ENCODE results near the gene C16orf54.
"Not testable (repeated sequence)": the region's sequence is repeated elsewhere in the genome, so short reads cannot be mapped to it uniquely, and the experiment has no call there.

Gene C16orf54, protein sequence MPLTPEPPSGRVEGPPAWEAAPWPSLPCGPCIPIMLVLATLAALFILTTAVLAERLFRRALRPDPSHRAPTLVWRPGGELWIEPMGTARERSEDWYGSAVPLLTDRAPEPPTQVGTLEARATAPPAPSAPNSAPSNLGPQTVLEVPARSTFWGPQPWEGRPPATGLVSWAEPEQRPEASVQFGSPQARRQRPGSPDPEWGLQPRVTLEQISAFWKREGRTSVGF

GRCh38 chr16:29745853-29746345 is at the start of gene C16orf54:
Gene C16orf54, minus strand, starts transcription at chr16:29745990. Its CDS starts 1,039 bp downstream, at chr16:29744951.
- DNase-seq (ENCODE audit: low spot score), result peak; percentile 41

DNA sequence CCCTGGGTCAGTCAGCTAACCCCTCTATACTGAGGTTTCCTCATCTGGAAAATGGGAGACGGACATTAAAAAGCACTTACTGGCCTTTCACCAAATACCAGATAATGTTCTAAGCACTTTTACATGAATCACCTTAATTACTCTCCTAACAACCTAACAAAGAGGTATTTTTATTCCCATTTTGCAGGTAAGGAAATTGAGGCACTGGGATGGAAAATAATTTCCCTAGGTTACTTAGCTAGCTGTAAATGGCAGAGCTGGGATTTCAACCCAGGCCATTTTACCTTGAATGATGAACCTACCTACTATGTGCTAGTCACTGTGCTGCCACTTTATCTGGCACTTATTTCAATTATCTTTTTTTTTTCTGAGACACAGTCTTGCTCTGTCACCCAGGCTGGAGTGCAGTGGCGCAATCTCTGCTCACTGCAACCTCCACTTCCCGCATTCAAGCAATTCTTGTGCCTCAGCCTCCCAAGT is 48.5 kb upstream of the C16orf54 start:
- no peak for DNase-seq (ENCODE audit: low spot score)

- not testable (repeated sequence) for DNase-seq (ENCODE audit: low spot score)
Observed at GRCh38 chr16:29793153-29793552, 47.4 kb upstream of the C16orf54 start.

DNA sequence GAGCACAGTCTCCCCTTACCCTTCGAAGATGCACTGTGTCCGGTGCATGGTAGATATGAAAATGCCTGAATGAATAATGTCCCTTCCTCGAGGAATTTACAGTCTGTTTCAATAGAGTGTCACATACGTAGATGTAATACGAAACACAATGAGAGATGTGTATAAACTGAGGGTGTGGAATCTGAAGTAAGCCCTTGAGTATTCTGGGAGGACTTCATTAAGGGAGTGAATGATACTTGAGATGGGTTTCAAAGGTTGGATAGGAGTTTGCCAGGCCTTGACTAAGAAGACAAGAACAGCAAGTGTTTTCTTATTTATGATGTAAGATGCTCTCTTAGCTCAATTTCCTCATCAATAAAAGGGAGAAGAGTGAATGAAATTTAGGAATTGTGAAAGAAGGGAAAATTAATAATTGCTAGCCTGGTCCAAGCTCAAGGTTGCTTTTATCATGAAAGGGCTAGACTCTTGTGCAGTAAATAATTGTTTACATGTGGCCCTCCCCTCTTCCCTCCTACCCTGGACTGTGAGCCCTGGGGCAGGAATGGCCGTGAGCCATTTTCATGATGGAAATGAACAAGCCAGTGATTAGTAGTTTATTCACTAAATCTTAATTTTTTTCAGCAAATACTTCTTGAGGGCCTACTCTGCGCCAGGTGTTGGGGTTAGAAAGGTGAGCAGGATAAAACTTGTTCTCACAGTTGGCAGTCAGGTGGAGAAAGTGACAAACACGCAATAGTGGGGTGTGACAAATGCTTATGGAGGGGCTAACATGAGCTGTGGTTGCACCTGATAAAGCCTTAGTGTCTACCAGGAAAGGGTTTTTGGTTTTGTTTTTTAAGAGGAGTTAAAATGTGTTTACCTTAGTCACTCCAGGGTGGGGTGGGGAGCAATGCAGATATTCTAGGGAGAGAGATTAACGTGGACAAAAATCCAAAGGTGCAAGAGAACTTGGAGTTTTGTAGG is 46.3 kb upstream of the C16orf54 start:
- no peak for DNase-seq (ENCODE audit: low spot score)

- no peak for DNase-seq (ENCODE audit: low spot score)
Observed at GRCh38 chr16:29790949-29791844, 45.4 kb upstream of the C16orf54 start.

DNA sequence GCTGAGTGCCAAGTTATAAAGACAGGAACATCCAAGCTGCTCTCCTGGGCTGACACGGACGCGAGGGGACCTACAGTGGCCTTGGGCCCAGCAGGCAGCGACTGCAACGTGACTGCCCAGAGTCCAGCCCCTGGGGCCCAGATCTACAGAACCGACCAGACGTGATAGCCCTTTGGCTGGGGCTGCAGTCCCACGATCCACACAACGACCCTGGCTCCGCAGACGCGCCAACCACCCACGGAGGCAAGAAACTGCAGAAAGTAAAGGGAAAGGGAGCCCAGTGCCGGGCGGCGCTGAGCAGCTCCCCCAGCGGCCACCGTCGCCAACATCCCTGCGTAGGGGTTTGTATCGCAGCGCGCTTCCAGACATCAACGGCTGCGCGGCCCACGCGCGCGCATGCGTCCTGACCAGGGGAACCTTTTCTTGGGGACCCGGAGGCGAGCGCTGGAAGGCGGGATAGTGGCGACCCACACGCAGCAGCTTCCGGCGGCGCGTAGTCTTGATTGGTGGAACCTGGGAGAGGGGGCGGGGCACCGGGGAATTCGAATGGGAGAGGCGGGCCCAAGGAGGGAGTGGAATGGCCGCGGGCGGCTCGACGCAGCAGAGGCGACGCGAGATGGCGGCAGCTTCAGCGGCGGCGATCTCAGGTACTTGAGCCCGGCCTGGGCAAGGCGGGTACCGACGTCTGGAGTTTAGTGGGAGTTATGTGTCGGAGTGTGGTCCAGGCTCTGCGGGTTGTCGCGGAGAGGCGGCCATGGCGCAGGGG is 44.6 kb upstream of the C16orf54 start, which contains the start of gene KIF22:
KIF22 (plus strand) TSS at position 569 of the 766 bp plus-strand sequence; CDS start at position 578, 9 bp downstream.
- DNase-seq (ENCODE audit: low spot score), result peak; percentile 98

DNA sequence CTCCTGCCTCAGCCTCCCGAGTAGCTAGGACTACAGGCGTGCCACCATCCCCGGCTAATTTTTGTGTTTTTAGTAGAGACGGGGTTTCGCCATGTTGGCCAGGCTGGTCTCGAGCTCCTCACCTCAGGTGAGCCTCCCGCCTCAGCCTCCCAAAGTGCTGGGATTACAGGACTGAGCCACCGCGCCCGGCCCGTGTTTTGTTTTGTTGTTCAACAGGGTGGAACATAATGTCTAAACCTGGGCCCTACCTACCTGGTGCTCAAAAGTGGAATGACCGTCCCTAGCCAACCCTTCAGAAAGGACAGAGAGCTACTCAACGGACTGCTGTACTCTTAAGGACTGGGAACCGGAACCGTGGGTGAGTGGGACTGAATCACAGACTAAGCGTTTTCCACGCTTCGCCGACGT is 44.0 kb upstream of the C16orf54 start:
- no peak for DNase-seq (ENCODE audit: low spot score)

- not testable (repeated sequence) for DNase-seq (ENCODE audit: low spot score)
Observed at GRCh38 chr16:29787155-29787554, 41.4 kb upstream of the C16orf54 start.

GRCh38 chr16:29784901-29785500 is 39.2 kb upstream of the C16orf54 start:
- DNase-seq (ENCODE audit: low spot score), result no peak

DNA sequence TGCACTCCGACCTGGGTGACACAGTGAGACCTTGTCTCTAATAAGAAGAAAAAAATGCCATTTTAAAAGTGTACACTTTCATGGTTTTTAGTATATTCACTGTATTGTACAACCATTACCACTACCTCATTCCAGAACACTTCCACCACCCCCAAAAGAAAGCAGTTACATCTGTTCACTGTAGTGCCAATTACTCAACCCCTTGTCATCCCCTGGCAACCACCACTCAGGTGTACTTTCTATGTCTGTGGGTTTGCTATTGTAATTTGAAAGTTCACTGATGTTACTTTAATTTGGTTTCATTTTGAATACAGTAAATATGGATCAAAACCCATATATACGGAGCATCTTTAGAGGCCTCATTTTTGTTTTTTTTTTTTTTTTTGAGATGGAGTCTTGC is 38.4 kb upstream of the C16orf54 start:
- DNase-seq (ENCODE audit: low spot score), result no peak

DNA sequence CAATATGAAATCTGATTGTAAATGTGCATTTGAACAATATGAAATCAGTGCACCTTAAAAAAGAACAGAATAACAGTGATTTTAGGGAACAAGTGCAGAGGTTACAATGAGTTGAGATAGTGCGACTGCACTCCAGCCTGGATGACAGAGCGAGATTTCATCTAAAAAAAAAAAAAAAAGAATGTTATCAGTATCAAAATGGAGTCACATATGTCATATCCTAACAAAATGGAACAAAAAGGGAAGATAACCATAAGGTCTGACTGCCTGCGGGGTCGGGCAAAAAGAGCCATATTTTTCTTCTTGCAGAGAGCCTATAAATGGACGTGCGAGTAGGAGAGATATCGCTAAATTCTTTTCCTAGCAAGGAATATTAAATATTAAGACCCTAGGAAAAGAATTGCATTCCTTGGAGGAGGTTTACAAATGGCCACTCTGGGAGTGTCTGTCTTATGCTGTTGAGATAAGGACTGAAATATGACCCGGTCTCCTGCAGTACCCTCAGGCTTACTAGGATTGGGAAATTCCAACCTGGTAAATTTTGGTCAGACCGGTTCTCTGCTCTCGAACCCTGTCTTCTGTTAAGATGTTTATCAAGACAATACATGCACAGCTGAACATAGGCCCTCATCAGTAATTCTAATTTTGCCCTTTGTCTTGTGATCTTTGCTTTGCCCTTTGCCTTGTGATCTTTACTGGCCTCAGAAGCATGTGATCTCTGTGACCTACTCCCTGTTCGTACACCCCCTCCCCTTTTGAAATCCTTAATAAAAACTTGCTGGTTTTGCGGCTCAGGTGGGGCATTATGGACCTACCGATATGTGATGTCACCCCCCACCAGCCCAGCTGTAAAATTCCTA is 37.5 kb upstream of the C16orf54 start:
- not testable (repeated sequence) for DNase-seq (ENCODE audit: low spot score)

DNA sequence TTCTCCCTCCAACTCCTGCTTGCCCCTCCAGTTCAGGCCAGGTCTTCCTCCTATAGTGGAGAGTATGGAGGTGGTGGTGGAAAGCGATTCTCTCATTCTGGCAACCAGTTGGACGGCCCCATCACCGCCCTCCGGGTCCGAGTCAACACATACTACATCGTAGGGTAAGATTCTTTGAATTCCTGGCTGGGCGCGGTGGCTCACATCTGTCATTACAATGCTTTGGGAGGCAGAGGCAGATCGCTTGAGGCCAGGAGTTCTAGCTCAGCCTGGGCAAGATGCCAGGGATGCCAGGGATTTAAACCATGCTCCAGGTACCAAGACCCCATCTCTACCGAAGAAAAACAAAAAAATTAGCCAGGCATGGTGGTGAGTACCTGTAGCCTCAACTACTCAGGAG is 33.7 kb upstream of the C16orf54 start:
- no peak for DNase-seq (ENCODE audit: low spot score)

GRCh38 chr16:29777576-29778350 is 32.0 kb upstream of the C16orf54 start, which contains the start of gene ZG16:
Gene ZG16, plus strand, starts transcription at chr16:29778256. Its CDS starts 1,011 bp downstream, at chr16:29779267.
- no peak for DNase-seq (ENCODE audit: low spot score)

GRCh38 chr16:29775742-29776408 is 30.1 kb upstream of the C16orf54 start:
- no peak for DNase-seq (ENCODE audit: low spot score)

DNA sequence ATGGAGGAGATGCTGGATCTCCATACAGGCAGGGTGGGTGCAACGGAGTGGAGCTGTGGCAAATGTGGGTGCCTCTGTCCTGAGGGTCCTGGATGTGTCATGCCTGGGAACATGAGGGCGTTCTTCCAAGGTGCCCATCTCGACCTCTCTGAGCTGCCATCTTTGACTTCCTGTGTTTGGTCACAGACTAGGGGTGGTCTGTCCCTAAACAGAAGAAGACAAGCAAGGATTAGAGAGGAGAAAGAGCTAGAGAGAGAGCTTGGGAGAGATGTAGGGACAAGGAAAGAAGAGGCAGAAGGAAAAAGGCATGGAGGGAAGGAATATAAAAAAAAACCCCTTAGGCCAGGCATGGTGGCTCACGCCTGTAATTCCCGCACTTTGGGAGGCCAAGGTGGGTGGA is 28.9 kb upstream of the C16orf54 start:
- DNase-seq (ENCODE audit: low spot score), result no peak

DNA sequence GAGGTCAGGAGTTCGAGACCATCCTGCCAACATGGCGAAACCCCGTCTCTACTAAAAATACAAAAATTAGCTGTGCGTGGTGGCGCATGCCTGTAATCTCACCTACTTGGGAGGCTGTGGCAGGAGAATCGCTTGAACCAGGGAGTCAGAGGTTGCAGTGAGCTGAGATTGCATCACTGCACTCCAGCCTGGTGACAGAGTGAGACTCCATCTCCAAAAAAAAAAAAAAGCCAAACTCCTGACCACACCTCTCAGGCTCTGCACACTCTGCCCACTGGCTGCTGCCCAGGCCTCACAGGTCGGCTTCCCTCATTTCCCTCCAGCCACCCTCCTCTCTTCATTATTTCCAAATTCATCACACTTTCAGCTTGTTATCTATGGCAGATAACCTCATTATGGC is 26.5 kb upstream of the C16orf54 start:
- not testable (repeated sequence) for DNase-seq (ENCODE audit: low spot score)

DNA sequence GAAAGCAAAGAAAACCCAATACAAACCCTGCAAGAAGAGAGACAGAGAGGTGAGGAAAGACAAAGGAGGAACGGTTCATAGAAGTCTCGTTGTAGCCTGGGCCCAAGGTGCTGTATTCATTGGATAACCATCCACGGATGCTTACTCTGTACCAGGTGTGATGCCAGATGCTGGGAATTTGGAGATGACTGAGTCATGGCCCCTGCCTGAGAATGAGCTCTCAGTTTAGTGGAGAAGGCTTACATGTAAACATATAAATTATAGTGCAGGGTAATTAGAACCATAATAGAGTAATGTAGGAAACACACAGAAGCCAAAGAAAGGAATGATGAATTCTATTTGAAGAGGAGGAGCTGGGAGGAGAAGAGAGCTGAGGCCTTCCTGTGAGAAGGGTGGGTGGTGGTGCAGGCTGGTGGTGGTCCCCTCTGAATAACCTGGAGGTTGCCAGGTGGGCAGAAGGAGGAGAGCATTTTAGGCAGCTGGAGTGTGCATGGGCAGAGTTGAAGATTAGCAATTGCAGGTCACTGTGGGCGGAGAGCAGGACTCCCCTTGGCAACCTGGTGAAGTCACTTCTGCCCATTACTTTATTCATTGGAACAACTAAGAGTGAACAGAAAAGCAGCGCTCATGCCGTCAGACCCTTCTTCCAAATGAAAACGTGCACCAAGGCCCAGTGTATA is 24.6 kb upstream of the C16orf54 start:
- DNase-seq (ENCODE audit: low spot score), result no peak

Measured in globus pallidus (tissue), 1 donor.